ENCODE results near the gene MCC. TPM values are rescaled to one million over a fixed set of nuclear protein-coding genes. Genes with fewer than 3 reads are reported as not detected.
A peak's percentile ranks its signal among the peaks of the same experiment; 100 is the strongest.

The MCC gene
- total and polyA plus RNA-seq, 2 donors (not counting 1 experiment from before 2014, with no cell fraction given), result 3.2 to 41.3 TPM

GRCh38 chr5:113038714-113039113, 449.5 kb downstream of the MCC start:
- Histone ChIP-seq H3K36me3 (ENCODE audit: control insufficient read depth, insufficient read depth, low read length) (no peaks in the 10 kb centered on the region), H3K4me2 (ENCODE audit: extremely low read depth, insufficient read depth, low read length) (no peak overlapping the region), H3K4me1 (ENCODE audit: control insufficient read depth, extremely low read depth, insufficient read depth, low read length) (peaks cover 2% of the 10 kb centered on the region), H4K20me1 (ENCODE audit: control insufficient read depth, extremely low read depth, insufficient read depth, low read length) (no peaks in the 10 kb centered on the region), H3K79me2 (ENCODE audit: control insufficient read depth, insufficient read depth, low read length) (no peaks in the 10 kb centered on the region), H2AFZ (ENCODE audit: low read length) (no peak overlapping the region), H3K9me3 (ENCODE audit: control insufficient read depth, insufficient read depth, low read depth, low read length) (no peaks in the 10 kb centered on the region), H3K9ac (ENCODE audit: insufficient read depth, low read length) (no peak overlapping the region), H3K27me3 (ENCODE audit: control insufficient read depth, insufficient read depth, low read length) (no peaks in the 10 kb centered on the region), H3K4me3 (replicated peaks in 1 of 4; ENCODE audit: control extremely low read depth in 1 of 4, insufficient read depth in 1 of 4, low read depth in 3 of 4, low read length in 4 of 4) (no peak overlapping the region), H3K27ac (ENCODE audit: insufficient read depth, low read length) (no peak overlapping the region)
- TF ChIP-seq CTCF (conservative IDR thresholded peaks at IDR 0.05 in 1 of 2, IDR thresholded peaks at IDR 0.05 in 1 of 2; ENCODE audit: low read depth in 1 of 2, low read length in 2 of 2) (no peak), EZH2 (IDR thresholded peaks at IDR 0.05; ENCODE audit: low read length, missing control alignments) (no peak)
- DNase-seq (ENCODE audit: low read depth in 2 of 2), result peak in 1 of 2 donors; percentile 81

- Histone ChIP-seq H4K20me1 (ENCODE audit: control insufficient read depth, extremely low read depth, insufficient read depth, low read length) (no peaks in the 10 kb centered on the region), H3K36me3 (ENCODE audit: control insufficient read depth, insufficient read depth, low read length) (no peaks in the 10 kb centered on the region), H2AFZ (ENCODE audit: low read length) (no peak overlapping the region), H3K4me1 (ENCODE audit: control insufficient read depth, extremely low read depth, insufficient read depth, low read length) (peaks cover 2% of the 10 kb centered on the region), H3K27ac (ENCODE audit: insufficient read depth, low read length) (no peak overlapping the region), H3K4me3 (replicated peaks in 1 of 4; ENCODE audit: control extremely low read depth in 1 of 4, insufficient read depth in 1 of 4, low read depth in 3 of 4, low read length in 4 of 4) (no peak overlapping the region), H3K9me3 (ENCODE audit: control insufficient read depth, insufficient read depth, low read depth, low read length) (no peaks in the 10 kb centered on the region), H3K9ac (ENCODE audit: insufficient read depth, low read length) (no peak overlapping the region), H3K27me3 (ENCODE audit: control insufficient read depth, insufficient read depth, low read length) (no peaks in the 10 kb centered on the region), H3K4me2 (ENCODE audit: extremely low read depth, insufficient read depth, low read length) (no peak overlapping the region), H3K79me2 (ENCODE audit: control insufficient read depth, insufficient read depth, low read length) (no peaks in the 10 kb centered on the region)
- no peak for DNase-seq (ENCODE audit: low read depth in 2 of 2)
- TF ChIP-seq EZH2 (IDR thresholded peaks at IDR 0.05; ENCODE audit: low read length, missing control alignments) (no peak), CTCF (conservative IDR thresholded peaks at IDR 0.05 in 1 of 2, IDR thresholded peaks at IDR 0.05 in 1 of 2; ENCODE audit: low read depth in 1 of 2, low read length in 2 of 2) (no peak)
Observed at GRCh38 chr5:113038136-113038535, 450.1 kb downstream of the MCC start.

- Histone ChIP-seq H3K4me3 (replicated peaks in 1 of 4; ENCODE audit: control extremely low read depth in 1 of 4, insufficient read depth in 1 of 4, low read depth in 3 of 4, low read length in 4 of 4) (no peak overlapping the region), H3K9ac (ENCODE audit: insufficient read depth, low read length) (no peak overlapping the region), H4K20me1 (ENCODE audit: control insufficient read depth, extremely low read depth, insufficient read depth, low read length) (no peaks in the 10 kb centered on the region), H3K4me2 (ENCODE audit: extremely low read depth, insufficient read depth, low read length) (no peak overlapping the region), H2AFZ (ENCODE audit: low read length) (no peak overlapping the region), H3K9me3 (ENCODE audit: control insufficient read depth, insufficient read depth, low read depth, low read length) (no peaks in the 10 kb centered on the region), H3K36me3 (ENCODE audit: control insufficient read depth, insufficient read depth, low read length) (no peaks in the 10 kb centered on the region), H3K79me2 (ENCODE audit: control insufficient read depth, insufficient read depth, low read length) (no peaks in the 10 kb centered on the region), H3K27ac (ENCODE audit: insufficient read depth, low read length) (no peak overlapping the region), H3K27me3 (ENCODE audit: control insufficient read depth, insufficient read depth, low read length) (no peaks in the 10 kb centered on the region), H3K4me1 (ENCODE audit: control insufficient read depth, extremely low read depth, insufficient read depth, low read length) (peaks cover 2% of the 10 kb centered on the region)
- TF ChIP-seq CTCF (conservative IDR thresholded peaks at IDR 0.05 in 1 of 2, IDR thresholded peaks at IDR 0.05 in 1 of 2; ENCODE audit: low read depth in 1 of 2, low read length in 2 of 2) (no peak), EZH2 (IDR thresholded peaks at IDR 0.05; ENCODE audit: low read length, missing control alignments) (no peak)
- DNase-seq (ENCODE audit: low read depth in 2 of 2), result no peak
Observed at GRCh38 chr5:113036826-113037225, 451.4 kb downstream of the MCC start.
